Anterior cingulate cortex (tissue), 58 donors: ENCODE data around the gene SLC19A1.

Experiments
- DNase-seq, 58 donors: peaks; one replicate each; lab custom pipeline; 2025; lab: John Stamatoyannopoulos, UW

The SLC19A1 gene

DNA sequence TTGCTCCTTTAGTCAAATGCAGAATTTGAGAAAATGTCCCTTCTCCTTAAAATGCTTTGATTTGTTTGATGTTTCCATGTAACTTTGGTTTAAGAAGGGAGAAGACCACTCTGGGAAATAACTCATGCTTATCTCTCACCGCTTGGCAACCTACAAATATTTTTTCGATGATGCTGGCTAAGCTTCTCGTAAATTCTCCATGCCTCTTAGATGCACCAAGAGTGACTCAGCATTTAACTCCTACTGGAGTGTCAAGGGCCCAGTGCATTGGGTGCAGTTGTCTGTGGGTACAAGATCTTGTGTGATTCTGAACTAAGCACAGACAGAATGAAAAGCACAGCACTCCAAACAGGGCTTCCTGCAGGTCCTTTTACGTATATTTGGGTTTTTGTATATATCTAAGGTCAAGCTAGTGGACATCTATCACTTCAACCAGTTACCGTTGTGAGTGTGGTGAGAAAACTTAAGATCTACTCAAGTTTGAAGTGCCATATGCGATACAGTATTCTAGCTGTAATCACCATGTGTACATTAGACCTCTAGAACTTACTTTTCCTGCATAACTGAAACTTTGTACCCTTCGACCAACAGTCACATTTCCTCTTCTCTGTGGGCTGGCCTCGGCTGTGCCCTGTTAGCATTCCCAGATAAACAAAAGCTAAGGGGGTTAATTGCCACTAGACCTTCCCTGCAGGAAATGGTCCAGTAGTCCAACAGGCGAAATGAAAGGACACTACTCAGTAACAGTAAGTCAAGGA, 81.5 kb downstream of the SLC19A1 start:
- DNase-seq, result no peak

DNA sequence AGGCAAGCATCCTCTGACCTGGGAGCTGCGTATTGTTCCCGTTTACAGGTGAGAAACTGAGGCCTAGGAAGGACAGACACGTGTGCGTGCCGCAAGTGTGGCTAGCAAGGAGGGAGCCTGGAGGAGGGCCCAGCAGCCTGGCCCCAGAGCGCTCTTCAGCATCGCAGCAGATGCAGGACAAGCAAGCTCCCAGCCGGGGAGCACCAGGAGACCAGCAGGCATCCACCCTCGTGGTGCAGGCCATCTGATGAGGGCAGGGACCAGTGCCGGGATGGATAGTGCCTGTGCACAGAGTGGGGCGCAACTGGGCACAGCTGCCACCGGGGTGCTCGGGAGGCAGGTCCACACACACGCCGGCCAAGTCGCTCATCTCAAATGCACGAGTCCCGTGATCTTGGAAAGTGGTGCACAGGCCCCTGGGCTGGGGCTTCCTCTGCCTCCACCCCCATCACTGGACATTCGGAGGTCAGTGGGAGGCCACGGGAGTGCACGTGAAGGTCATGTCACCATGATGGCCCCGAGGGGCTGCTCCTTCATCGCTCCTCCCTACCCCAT, 82.2 kb downstream of the SLC19A1 start:
- DNase-seq, result no peak

DNA sequence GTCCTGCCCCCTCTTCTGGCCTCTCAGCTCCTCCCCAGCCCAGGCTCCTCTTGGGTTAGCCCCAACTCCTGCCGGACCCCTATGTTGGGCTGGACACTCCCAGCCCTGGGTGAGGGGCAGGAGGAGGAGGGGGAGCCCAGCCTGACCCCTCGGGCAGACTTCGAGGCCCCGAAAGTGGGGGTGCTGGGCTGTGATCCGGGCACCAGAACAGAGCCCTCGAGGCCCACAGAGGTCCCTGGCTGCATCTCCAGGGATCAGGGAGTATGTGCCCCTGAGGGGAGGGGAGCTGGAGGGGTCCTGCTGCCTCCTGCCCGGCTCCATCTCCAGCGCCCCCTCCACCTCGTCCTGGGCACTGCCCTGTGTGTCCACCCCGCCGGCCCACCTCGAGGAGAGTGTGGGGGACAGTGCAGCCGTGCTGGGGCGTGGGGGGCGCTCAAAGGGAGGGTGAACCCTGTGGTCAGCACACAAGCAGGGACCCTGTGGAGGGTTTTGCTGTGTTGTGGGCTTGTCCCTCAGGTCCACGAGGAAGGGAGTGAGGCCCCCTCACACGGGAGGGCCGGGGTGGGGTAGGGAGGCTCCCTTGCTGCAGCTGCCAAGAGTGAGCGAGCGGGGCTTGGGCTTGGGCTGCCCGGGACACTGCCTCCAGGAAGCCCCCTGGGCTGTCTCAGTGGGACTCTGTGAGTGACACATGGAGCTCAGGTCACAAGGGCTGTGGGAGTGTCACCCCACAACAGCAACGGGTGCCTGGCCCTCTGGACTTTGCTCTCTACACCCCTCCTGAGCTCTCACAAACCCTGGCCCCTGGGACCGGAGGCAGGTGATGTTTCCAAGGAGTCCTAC, 82.8 kb downstream of the SLC19A1 start:
- DNase-seq, result no peak

- DNase-seq, result no peak
Measured at GRCh38 chr21:45458281-45459170, 83.7 kb downstream of the SLC19A1 start.

DNA sequence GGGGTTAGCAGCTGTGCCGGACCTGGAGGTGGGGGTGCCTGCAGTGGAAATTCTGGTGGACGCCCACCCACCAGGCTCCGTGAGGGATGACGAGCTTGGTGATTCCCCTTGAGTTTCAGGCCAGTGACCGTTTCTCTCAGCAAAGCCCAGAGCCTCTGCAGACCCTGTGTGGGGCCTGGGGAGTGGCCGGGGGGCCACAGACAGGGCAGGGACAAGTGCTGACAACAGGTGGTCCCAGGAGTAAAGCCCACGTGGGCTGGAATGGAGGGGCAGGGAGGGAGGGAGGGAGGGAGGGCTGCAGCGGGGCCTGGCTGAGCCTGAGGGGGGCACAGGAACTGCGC, 84.4 kb downstream of the SLC19A1 start:
- no peak for DNase-seq

GRCh38 chr21:45457161-45457831, 84.9 kb downstream of the SLC19A1 start:
- no peak for DNase-seq

DNA sequence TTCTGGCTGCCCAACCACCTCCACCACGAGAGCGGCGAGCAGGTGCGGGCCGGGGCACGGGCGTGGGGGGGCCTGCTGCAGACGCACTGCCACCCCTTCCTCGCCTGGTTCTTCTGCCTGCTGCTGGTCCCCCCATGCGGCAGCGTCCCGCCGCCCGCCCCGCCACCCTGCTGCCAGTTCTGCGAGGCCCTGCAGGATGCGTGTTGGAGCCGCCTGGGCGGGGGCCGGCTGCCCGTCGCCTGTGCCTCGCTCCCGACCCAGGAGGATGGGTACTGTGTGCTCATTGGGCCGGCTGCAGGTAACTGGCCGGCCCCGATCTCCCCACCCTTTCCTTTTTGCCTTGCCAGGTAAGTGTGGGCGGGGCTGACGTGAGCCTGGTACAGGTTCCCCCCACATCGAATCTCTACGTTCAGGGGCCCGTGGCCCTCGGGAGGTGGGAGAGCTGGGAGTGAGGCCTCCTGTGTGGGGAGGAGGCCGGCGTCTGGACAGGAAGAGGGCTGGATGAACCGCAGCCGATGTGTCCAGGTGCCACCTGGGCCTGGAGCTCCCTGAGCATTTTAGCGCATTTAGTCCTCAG, 85.6 kb downstream of the SLC19A1 start:
- no peak for DNase-seq

DNA sequence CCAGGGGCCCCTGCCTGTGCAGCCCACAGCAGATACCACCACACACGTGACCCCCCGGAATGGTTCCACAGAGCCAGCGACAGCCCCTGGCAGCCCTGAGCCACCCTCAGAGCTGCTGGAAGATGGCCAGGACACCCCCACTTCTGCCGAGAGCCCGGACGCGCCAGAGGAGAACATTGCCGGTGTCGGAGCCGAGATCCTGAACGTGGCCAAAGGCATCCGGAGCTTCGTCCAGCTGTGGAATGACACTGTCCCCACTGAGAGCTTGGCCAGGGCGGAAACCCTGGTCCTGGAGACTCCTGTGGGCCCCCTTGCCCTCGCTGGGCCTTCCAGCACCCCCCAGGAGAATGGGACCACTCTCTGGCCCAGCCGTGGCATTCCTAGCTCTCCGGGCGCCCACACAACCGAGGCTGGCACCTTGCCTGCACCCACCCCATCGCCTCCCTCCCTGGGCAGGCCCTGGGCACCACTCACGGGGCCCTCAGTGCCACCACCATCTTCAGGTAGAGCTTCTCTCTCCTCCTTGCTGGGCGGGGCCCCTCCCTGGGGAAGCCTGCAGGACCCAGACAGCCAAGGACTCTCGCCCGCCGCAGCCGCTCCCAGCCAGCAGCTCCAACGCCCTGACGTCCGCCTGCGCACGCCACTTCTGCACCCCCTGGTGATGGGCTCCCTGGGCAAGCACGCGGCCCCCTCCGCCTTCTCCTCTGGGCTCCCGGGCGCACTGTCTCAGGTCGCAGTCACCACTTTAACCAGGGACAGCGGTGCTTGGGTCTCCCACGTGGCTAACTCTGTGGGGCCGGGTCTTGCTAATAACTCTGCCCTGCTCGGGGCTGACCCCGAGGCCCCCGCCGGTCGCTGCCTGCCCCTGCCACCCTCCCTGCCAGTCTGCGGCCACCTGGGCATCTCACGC, 86.3 kb downstream of the SLC19A1 start:
- DNase-seq, result no peak

DNA sequence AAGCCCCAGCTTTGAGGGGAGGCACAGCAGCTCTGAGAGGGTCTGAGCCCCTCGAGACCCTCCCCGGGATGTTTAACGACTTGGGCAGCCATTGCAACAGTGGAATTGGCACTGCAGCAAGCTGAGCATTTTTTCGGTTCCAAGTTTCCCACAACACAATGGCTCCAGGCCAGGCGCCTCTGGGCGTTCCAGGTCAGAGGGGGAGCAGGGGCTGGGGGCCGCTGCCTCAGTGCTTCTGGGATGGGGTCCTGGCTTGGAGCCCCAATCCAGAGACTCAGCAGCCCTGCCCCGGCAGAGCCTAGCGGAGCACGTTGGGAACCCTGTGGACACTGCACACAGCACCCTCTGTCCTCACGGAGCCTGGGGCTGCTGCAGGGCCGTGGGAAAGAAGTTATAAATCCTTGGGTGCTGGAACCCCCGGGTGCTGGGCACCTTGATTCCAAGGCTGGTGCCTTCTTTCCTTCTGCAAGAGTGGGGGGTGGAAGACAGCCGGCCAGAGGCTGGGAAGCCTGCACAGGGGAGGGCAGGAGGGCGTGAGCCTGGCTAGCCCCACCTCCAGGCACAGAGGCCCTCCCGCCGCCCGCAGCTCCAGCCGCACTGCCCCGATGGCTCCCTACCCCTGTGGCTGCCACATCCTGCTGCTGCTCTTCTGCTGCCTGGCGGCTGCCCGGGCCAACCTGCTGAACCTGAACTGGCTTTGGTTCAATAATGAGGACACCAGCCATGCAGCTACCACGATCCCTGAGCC, 87.1 kb downstream of the SLC19A1 start:
- peak in 6 of 58 donors; percentile 14 to 35 (median 30) for DNase-seq

DNA sequence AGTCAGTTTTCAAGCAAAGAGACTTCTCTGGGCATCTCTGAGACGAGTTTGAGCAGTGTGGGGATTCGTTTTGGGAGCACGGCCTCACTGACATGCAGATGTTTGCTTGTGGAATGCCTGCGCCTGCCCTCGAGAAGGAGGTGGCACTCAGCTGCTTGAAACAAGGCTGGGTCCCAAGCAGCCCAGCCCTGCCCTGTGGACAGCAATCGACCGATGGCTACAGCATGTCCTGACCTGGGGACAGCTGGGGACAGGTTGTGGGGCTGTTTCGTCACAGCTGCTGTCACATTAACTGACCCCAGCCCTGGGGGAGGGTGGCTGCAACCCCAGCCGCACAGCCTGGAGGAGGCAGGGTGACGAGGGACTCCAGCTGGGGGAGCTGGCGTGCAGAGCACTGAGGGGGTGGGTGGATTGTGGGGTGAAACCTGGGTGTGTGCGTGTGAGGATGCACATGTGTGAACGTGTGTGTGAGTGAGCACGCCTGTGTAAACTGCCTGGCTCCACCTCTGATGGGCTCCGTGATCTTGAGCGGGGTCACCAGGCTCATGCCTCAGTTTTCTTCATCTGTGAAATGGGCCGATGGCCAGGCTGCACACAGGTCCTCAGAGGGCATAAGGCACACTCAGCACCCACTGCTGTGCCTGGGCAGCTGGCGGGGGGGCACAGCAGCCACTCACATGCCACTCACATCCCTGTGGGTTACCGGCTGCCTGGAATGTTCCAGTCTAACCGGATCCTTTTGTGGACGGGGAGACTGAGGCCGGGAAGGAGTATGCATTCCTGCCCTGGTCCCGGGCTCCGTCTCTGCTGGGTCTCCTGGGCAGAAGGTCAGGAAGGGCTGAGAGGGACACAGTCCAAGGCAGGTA, 87.9 kb downstream of the SLC19A1 start:
- no peak for DNase-seq

DNA sequence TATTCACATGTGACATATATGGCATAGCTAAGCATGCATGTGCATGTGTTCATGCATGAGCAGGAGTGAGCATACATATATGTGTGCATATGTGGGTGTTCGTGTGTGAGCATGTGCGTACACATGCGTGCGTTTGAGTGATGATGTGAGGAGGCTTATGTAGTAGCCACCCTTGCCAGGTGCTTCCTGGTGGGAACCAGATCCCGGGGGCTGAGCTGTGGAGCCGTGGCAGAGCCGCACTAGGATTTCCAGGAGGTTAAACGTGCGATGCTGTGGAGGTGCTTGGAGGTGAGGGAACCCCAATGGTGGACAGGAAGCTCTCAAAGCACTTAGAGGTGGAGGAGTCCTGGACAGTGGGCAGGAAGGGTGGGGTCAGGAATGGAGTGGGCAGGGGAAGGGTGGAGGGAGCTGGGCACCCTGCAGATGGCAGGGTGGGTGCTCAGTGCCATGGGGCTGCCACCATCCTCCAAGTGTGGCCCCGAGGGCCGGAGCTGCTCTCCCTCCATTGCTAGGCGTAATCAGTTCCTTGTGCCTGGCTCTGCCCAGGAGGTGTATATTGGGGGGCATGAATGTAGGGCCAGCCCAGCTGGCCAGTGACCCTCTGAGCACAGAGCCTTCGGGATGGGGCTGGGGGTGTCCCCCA, 88.8 kb downstream of the SLC19A1 start:
- no peak for DNase-seq

- no peak for DNase-seq
Measured at GRCh38 chr21:45452696-45453307, 89.4 kb downstream of the SLC19A1 start.

DNA sequence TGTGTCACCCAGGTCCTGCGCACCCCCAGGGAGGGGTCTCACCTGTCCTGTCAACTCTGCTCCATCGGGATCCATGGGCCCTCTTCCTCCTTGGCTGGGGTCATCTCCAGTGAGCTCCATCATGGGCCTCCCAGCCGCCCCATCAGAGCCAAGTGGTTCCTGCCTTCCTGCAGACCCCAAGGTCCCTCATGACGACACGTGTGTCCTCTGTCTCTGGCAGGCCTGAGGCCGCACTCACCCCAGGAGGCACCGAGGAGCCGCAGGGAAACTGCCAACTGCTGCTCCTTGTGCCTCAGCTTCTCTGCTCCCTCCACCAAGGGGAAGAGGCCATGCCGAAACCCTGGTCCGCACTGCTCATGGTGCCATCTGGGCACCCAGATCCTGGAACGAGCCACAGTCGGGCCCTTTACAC, 90.5 kb downstream of the SLC19A1 start:
- no peak for DNase-seq

DNA sequence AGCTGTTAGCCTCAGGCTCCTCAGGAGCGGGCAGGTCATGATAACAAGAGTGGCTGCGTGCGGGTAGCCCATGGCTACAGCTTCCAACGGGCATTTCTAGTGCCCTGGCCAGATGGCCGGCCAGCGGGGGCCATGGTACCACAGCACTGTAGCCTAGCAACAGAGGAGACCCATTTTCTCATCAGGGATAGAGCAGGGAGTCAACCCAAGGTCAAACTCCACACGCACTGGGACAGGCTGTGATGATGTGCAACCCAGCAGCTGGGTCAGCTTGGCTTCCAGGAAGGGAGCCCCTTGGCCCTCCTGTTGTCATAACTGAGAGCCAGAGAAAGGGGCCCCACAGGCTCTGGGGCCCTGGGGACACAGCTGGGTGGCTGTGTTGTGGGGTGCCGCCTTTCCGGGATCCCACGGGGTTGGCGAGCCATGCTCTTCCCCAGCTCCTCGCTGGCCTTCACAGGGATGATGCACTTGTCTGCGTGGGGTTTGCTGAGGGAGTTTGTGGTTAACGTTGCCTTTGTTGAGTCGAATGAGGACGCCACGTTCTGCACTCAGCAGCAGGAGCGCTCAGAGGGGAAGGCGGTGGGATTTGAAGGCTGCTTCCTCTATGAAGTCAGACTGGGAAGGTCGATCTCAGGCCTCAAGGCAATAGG, 91.0 kb downstream of the SLC19A1 start:
- DNase-seq, result no peak

- DNase-seq, result no peak
Measured at GRCh38 chr21:45450423-45451090, 91.7 kb downstream of the SLC19A1 start.
